A673 (cell line): ENCODE data around the gene RELCH. TPM values are rescaled to one million over a fixed set of nuclear protein-coding genes. Genes with fewer than 3 reads are reported as not detected.

Experiments used
- BruUV-seq: library from RNA; stranded (reverse); fragments of 400-500 nt; replicated peaks from 2 replicates; lab custom pipeline; 2021; lab: Mats Ljungman, UMichigan
- CTCF ChIA-PET: fragments of 300-600 bp; sonication (Branson Sonifier 250); formaldehyde crosslinking; loops from one replicate; lab custom pipeline; 2022; ENCODE audit warnings: antibody characterized with exemption; lab: Charles Lee
- POLR2A ChIA-PET: fragments of 300-600 bp; sonication (Branson Sonifier 250); formaldehyde crosslinking; loops from one replicate; lab custom pipeline; 2022; ENCODE audit warnings: antibody characterized with exemption; ENCODE audit not compliant: low non-redundant PET; lab: Charles Lee
- DNase-seq: peaks from one replicate; pipeline ENCODE4 v3.0.0-alpha.2; 2015; ENCODE audit warnings: low spot score
- H3K27ac ChIP-seq: fragments of 200-600 bp; sonication (generic); 2 replicates; pipeline ENCODE4 v1.5.1; 2016; ENCODE audit warnings: mixed run types, low read depth, mild to moderate bottlenecking, mixed read lengths, antibody characterized with exemption, low read length; ENCODE audit not compliant: poor library complexity, severe bottlenecking
- H3K27me3 ChIP-seq: fragments of 200-600 bp; sonication (generic); replicated peaks from 2 replicates; pipeline ENCODE4 v1.6.1; 2017; ENCODE audit warnings: mixed run types, low read depth, mild to moderate bottlenecking, mixed read lengths, antibody characterized with exemption, low read length; ENCODE audit not compliant: insufficient read depth, poor library complexity
- H3K36me3 ChIP-seq: fragments of 200-600 bp; sonication (generic); 2 replicates; pipeline ENCODE4 v1.6.1; 2016; ENCODE audit warnings: mixed run types, mild to moderate bottlenecking, mixed read lengths, antibody characterized with exemption, low read length; ENCODE audit not compliant: insufficient read depth, poor library complexity, severe bottlenecking
- H3K4me1 ChIP-seq: fragments of 200-600 bp; sonication (generic); 2 replicates; pipeline ENCODE4 v1.6.1; 2017; ENCODE audit warnings: mixed run types, mild to moderate bottlenecking, mixed read lengths, antibody characterized with exemption, low read length; ENCODE audit not compliant: insufficient read depth, poor library complexity, severe bottlenecking
- H3K4me3 ChIP-seq: fragments of 200-600 bp; sonication (generic); 2 replicates; pipeline ENCODE4 v1.5.1; 2016; ENCODE audit warnings: low read depth, mixed run types, mild to moderate bottlenecking, mixed read lengths, low read length; ENCODE audit not compliant: poor library complexity, severe bottlenecking
- H3K9me3 ChIP-seq: fragments of 200-600 bp; sonication (generic); 2 replicates; pipeline ENCODE4 v1.6.1; 2016; ENCODE audit warnings: mixed run types, low read depth, mild to moderate bottlenecking, mixed read lengths, antibody characterized with exemption, low read length; ENCODE audit not compliant: poor library complexity, severe bottlenecking
- EZH2 ChIP-seq: fragments of 200-600 bp; sonication (generic); IDR thresholded peaks from 2 replicates; pipeline ENCODE4 v1.6.1; 2017; ENCODE audit warnings: borderline replicate concordance, low read depth, mild to moderate bottlenecking, mixed read lengths, antibody characterized with exemption, low read length; ENCODE audit not compliant: poor library complexity, severe bottlenecking
- intact Hi-C: fragments of 100-400 bp; cut with micrococcal nuclease; formaldehyde crosslinking; loops from one replicate; pipeline ENCODE4 v1.10.0; 2022; ENCODE audit not compliant: unreplicated experiment
- total RNA-seq: library from RNA; stranded (reverse); gene quantifications from 2 replicates; pipeline ENCODE4 v1.2.3, GENCODE V29; 2021
- TF ChIP-seq, protein P1 (sequence below): fragments of 300-800, 200-600 bp; sonication (generic); conservative IDR thresholded peaks from 2 replicates; pipeline ENCODE4 v1.5.1; 2017; ENCODE audit warnings: low read depth, mild to moderate bottlenecking, antibody characterized with exemption, low read length, moderate library complexity, mixed read lengths

RELCH gene
- total RNA-seq, 1 experiment from 2014 or later, result 29.2 TPM

DNA sequence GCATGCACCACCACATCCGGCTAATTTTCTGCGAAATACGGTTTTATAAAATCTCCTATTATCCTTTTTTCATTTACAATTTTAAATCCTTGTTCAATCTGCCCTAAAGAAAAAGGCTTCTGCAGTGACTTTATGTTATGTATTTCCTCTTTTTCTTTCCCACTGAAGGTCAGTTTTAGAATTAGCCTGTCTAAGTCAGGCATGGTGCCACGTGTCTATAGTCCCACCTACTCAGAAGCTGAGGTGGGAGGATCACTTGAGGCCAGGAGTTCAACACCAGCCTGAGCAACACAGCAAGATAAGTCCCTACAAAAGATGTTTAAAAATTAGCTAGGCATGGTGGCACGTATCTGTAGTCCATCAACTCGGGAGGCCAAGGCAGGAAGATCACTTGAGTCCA is 98.2 kb downstream of the RELCH start:
- Histone ChIP-seq H3K36me3 (peaks cover 6% of the 10 kb centered on the region), H3K27me3 (no peaks in the 10 kb centered on the region), H3K4me3 (no peak overlapping the region), H3K4me1 (peaks cover 5% of the 10 kb centered on the region), H3K9me3 (no peaks in the 10 kb centered on the region), H3K27ac (no peak overlapping the region)
- intact Hi-C loops, result no loop called here
- BruUV-seq, result no TSS peak
- TF ChIP-seq EZH2, result no peak
- TF ChIP-seq, protein P1, sequence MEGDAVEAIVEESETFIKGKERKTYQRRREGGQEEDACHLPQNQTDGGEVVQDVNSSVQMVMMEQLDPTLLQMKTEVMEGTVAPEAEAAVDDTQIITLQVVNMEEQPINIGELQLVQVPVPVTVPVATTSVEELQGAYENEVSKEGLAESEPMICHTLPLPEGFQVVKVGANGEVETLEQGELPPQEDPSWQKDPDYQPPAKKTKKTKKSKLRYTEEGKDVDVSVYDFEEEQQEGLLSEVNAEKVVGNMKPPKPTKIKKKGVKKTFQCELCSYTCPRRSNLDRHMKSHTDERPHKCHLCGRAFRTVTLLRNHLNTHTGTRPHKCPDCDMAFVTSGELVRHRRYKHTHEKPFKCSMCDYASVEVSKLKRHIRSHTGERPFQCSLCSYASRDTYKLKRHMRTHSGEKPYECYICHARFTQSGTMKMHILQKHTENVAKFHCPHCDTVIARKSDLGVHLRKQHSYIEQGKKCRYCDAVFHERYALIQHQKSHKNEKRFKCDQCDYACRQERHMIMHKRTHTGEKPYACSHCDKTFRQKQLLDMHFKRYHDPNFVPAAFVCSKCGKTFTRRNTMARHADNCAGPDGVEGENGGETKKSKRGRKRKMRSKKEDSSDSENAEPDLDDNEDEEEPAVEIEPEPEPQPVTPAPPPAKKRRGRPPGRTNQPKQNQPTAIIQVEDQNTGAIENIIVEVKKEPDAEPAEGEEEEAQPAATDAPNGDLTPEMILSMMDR, result no peak
- ChIA-PET POLR2A (no interaction called here), CTCF (interaction anchor here (0.6 kb wide), 1 partner anchor 150 kb away, joined by 4 read pairs; no protein-coding TSS in a partner anchor)
- no peak for DNase-seq

DNA sequence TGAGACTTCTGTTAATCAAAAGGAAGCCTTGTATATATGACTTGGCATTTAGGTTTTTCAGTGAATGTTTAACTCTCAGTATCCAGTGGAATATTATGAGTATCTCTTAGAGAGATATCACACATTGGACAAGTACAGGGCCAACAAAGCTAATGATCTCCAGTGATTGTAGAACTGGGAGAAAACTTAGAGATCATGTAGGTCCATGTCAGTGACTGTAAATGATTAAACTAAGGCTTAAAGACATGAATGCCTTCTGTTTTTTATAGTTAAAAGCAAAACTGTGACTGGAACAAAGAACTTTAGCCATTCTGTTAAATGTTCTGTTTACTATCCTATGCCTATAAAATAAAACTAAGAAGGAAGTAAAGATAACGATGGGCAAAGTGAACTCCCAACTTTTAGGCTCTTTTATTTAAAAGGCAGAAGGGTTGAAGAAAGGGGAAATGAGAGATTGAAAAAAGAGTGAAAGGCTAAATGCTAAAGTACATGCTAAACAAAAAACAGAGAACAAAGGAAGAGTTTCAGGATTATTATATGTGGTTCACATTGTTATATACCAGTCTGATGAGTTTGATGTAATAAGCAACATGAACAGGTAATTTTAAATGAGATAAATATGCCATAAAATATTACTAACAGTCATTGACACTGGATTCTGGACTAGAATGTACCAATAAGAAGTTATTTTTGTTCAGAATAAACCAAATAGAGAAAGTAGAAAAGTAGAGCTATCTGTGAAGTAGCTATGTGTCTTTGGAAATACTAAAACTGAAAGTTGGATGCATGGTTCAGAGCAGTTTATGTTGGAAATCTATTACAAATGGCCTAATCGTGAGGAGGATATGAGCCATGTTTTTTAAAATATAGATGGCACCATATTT is 101.0 kb downstream of the RELCH start:
- Histone ChIP-seq H3K4me3 (no peak overlapping the region), H3K4me1 (no peaks in the 10 kb centered on the region), H3K9me3 (no peaks in the 10 kb centered on the region), H3K36me3 (peaks cover 6% of the 10 kb centered on the region), H3K27me3 (no peaks in the 10 kb centered on the region), H3K27ac (no peak overlapping the region)
- ChIA-PET CTCF (no interaction called here), POLR2A (no interaction called here)
- DNase-seq, result no peak
- intact Hi-C loops, result no loop called here
- TF ChIP-seq EZH2, result no peak
- TF ChIP-seq, protein P1, result no peak
- BruUV-seq, result no TSS peak

DNA sequence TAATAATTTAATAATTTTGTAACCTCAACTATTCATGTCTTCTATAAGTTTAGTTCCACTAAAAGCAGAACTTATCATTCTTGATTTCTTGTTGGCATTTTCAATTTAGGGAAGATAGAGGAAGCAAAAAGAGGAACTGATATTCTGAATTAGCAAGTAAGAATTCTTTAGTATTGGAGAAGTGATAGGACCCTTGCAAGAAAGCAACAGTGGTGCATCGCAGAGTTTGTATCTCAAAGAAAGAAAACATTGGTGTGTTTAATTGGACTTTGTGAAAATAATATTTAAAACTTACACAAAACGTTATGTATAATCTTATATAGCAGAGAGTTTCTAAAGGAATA is 101.6 kb downstream of the RELCH start:
- no peaks in the 10 kb centered on the region for H3K27me3 ChIP-seq

More for the DNA sequence above, 101.6 kb downstream of the RELCH start:
- Histone ChIP-seq H3K27ac (no peak overlapping the region), H3K4me3 (no peak overlapping the region), H3K36me3 (peaks cover 6% of the 10 kb centered on the region), H3K9me3 (no peaks in the 10 kb centered on the region), H3K4me1 (no peaks in the 10 kb centered on the region)
- no TSS peak for BruUV-seq
- intact Hi-C loops, result no loop called here
- ChIA-PET CTCF (no interaction called here), POLR2A (no interaction called here)
- DNase-seq, result no peak
- no peak for TF ChIP-seq EZH2
- TF ChIP-seq, protein P1, result no peak
